Activated CD4-positive, alpha-beta T cell treated with anti-CD3 and anti-CD28 coated beads, Interleukin-2, amount 10 ng/mL, durations not matched to agents 24 days and 14 days (primary cell): ENCODE data around the gene GATA5. TPM values are rescaled to one million over a fixed set of nuclear protein-coding genes. Genes with fewer than 3 reads are reported as not detected.
"Not testable (repeated sequence)": the region's sequence is repeated elsewhere in the genome, so short reads cannot be mapped to it uniquely, and the experiment has no call there.

Experiments used
- DNase-seq: peaks from one replicate; pipeline ENCODE4 v3.0.0; 2022
- H3K27ac Mint-ChIP-seq: one replicate; pipeline ENCODE4 v1.8.0; 2022; ENCODE audit warnings: mild to moderate bottlenecking, mixed read lengths
- H3K27me3 Mint-ChIP-seq: one replicate; pipeline ENCODE4 v1.8.0; 2022; ENCODE audit warnings: mixed read lengths
- H3K36me3 Mint-ChIP-seq: one replicate; pipeline ENCODE4 v1.8.0; 2022; ENCODE audit warnings: low read depth, mild to moderate bottlenecking, mixed read lengths
- H3K4me1 Mint-ChIP-seq: one replicate; pipeline ENCODE4 v1.8.0; 2021; ENCODE audit warnings: mixed read lengths
- H3K4me3 Mint-ChIP-seq: one replicate; pipeline ENCODE4 v1.8.0; 2022; ENCODE audit warnings: mild to moderate bottlenecking, moderate library complexity, mixed read lengths
- H3K9me3 Mint-ChIP-seq: one replicate; pipeline ENCODE4 v1.8.0; 2021; ENCODE audit warnings: mixed read lengths
- intact Hi-C: fragments of 100-400 bp; cut with micrococcal nuclease; formaldehyde crosslinking; loops from one replicate; pipeline ENCODE4 v1.15.1; 2023
- total RNA-seq: library from RNA; stranded (reverse); gene quantifications from 2 replicates; pipeline ENCODE4 v1.2.3, GENCODE V29; 2022

The GATA5 gene
- total RNA-seq, 1 donor from 2014 or later = not detected

- peak overlapping the region; percentile 98 for H3K27ac Mint-ChIP-seq
- H3K27me3 Mint-ChIP-seq = no peaks in the 10 kb centered on the region
- H3K36me3 Mint-ChIP-seq = peaks cover 3% of the 10 kb centered on the region
- intact Hi-C loops = loop anchor here (1.0 to 5.0 kb wide), 7 partner anchors 102 to 307 kb away; partner anchors contain the start of genes ADRM1 and RPS21
- H3K9me3 Mint-ChIP-seq = peaks cover 10% of the 10 kb centered on the region
- peak overlapping the region; percentile 9 for H3K4me3 Mint-ChIP-seq
- DNase-seq = peak; percentile 94
- peaks cover 32% of the 10 kb centered on the region for H3K4me1 Mint-ChIP-seq
Measured at GRCh38 chr20:62500237-62500864, 24.6 kb upstream of the GATA5 start.

GRCh38 chr20:62499758-62500236 lies 24.0 kb upstream of the GATA5 start:
- no peak for DNase-seq
- Mint-ChIP-seq H3K27ac (peak overlapping the region; percentile 39), H3K4me3 (no peak overlapping the region), H3K4me1 (peaks cover 32% of the 10 kb centered on the region), H3K9me3 (peaks cover 10% of the 10 kb centered on the region), H3K36me3 (peaks cover 3% of the 10 kb centered on the region), H3K27me3 (no peaks in the 10 kb centered on the region)
- intact Hi-C loops = loop anchor here (1.0 to 5.0 kb wide), 7 partner anchors 103 to 308 kb away; partner anchors contain the start of genes ADRM1 and RPS21

- Mint-ChIP-seq H3K9me3 (peaks cover 3% of the 10 kb centered on the region), H3K4me3 (no peak overlapping the region), H3K4me1 (peaks cover 32% of the 10 kb centered on the region), H3K27ac (no peak overlapping the region), H3K36me3 (no peaks in the 10 kb centered on the region), H3K27me3 (no peaks in the 10 kb centered on the region)
- intact Hi-C loops = no loop called here
- DNase-seq = no peak
Measured at GRCh38 chr20:62498874-62499273, 23.1 kb upstream of the GATA5 start.

GRCh38 chr20:62496568-62497218 lies 20.9 kb upstream of the GATA5 start:
- H3K9me3 Mint-ChIP-seq = peaks cover 3% of the 10 kb centered on the region
- no peaks in the 10 kb centered on the region for H3K27me3 Mint-ChIP-seq
- intact Hi-C loops = no loop called here
- H3K36me3 Mint-ChIP-seq = no peaks in the 10 kb centered on the region
- peak; percentile 72 for DNase-seq
- no peak overlapping the region for H3K4me3 Mint-ChIP-seq
- peaks cover 19% of the 10 kb centered on the region for H3K4me1 Mint-ChIP-seq
- H3K27ac Mint-ChIP-seq = peak overlapping the region; percentile 62

- intact Hi-C loops = no loop called here
- peaks cover 12% of the 10 kb centered on the region for H3K4me1 Mint-ChIP-seq
- no peak for DNase-seq
- H3K36me3 Mint-ChIP-seq = no peaks in the 10 kb centered on the region
- H3K4me3 Mint-ChIP-seq = no peak overlapping the region
- no peak overlapping the region for H3K27ac Mint-ChIP-seq
- H3K27me3 Mint-ChIP-seq = no peaks in the 10 kb centered on the region
- peaks cover 3% of the 10 kb centered on the region for H3K9me3 Mint-ChIP-seq
Measured at GRCh38 chr20:62495749-62496567, 20.2 kb upstream of the GATA5 start.

- no peak overlapping the region for H3K4me3 Mint-ChIP-seq
- H3K27ac Mint-ChIP-seq = no peak overlapping the region
- H3K27me3 Mint-ChIP-seq = no peaks in the 10 kb centered on the region
- H3K9me3 Mint-ChIP-seq = peaks cover 3% of the 10 kb centered on the region
- no peaks in the 10 kb centered on the region for H3K36me3 Mint-ChIP-seq
- intact Hi-C loops = no loop called here
- peaks cover 5% of the 10 kb centered on the region for H3K4me1 Mint-ChIP-seq
- no peak for DNase-seq
Measured at GRCh38 chr20:62494980-62495748, 19.4 kb upstream of the GATA5 start.

- intact Hi-C loops = no loop called here
- no peak for DNase-seq
- peaks cover 3% of the 10 kb centered on the region for H3K9me3 Mint-ChIP-seq
Measured at GRCh38 chr20:62494537-62494936, 18.7 kb upstream of the GATA5 start.

GRCh38 chr20:62493886-62494285 lies 18.1 kb upstream of the GATA5 start:
- intact Hi-C loops = no loop called here
- no peak overlapping the region for H3K27ac Mint-ChIP-seq
- H3K27me3 Mint-ChIP-seq = no peaks in the 10 kb centered on the region

More at GRCh38 chr20:62494537-62494936, 18.7 kb upstream of the GATA5 start:
- Mint-ChIP-seq H3K4me3 (no peak overlapping the region), H3K27ac (no peak overlapping the region), H3K27me3 (no peaks in the 10 kb centered on the region), H3K36me3 (no peaks in the 10 kb centered on the region), H3K4me1 (peaks cover 3% of the 10 kb centered on the region)

GRCh38 chr20:62493253-62493885 lies 17.6 kb upstream of the GATA5 start:
- intact Hi-C loops = no loop called here
- H3K4me1 Mint-ChIP-seq = peaks cover 3% of the 10 kb centered on the region
- no peaks in the 10 kb centered on the region for H3K36me3 Mint-ChIP-seq
- no peak overlapping the region for H3K27ac Mint-ChIP-seq
- no peak overlapping the region for H3K4me3 Mint-ChIP-seq
- H3K27me3 Mint-ChIP-seq = peaks cover 3% of the 10 kb centered on the region
- peaks cover 3% of the 10 kb centered on the region for H3K9me3 Mint-ChIP-seq
- no peak for DNase-seq

More at GRCh38 chr20:62493886-62494285, 18.1 kb upstream of the GATA5 start:
- no peaks in the 10 kb centered on the region for H3K36me3 Mint-ChIP-seq
- H3K9me3 Mint-ChIP-seq = peaks cover 3% of the 10 kb centered on the region
- DNase-seq = no peak
- H3K4me1 Mint-ChIP-seq = peaks cover 3% of the 10 kb centered on the region
- no peak overlapping the region for H3K4me3 Mint-ChIP-seq

- intact Hi-C loops = no loop called here
- no peak for DNase-seq
- Mint-ChIP-seq H3K36me3 (no peaks in the 10 kb centered on the region), H3K9me3 (peaks cover 3% of the 10 kb centered on the region), H3K27me3 (peaks cover 6% of the 10 kb centered on the region), H3K27ac (no peak overlapping the region), H3K4me1 (peaks cover 3% of the 10 kb centered on the region), H3K4me3 (no peak overlapping the region)
Measured at GRCh38 chr20:62492711-62493110, 16.9 kb upstream of the GATA5 start.

- H3K4me3 Mint-ChIP-seq, intact Hi-C loops, H3K9me3 Mint-ChIP-seq, H3K36me3 Mint-ChIP-seq, H3K27ac Mint-ChIP-seq, H3K4me1 Mint-ChIP-seq, DNase-seq: not testable (repeated sequence)
- H3K27me3 Mint-ChIP-seq = peaks cover 19% of the 10 kb centered on the region
Measured at GRCh38 chr20:62490783-62491182, 15.0 kb upstream of the GATA5 start.

GRCh38 chr20:62489932-62490263 lies 14.1 kb upstream of the GATA5 start:
- H3K36me3 Mint-ChIP-seq = no peaks in the 10 kb centered on the region
- no peaks in the 10 kb centered on the region for H3K4me1 Mint-ChIP-seq
- H3K4me3 Mint-ChIP-seq = no peak overlapping the region
- H3K27ac Mint-ChIP-seq = no peak overlapping the region
- no peak for DNase-seq
- H3K9me3 Mint-ChIP-seq = no peaks in the 10 kb centered on the region
- peaks cover 24% of the 10 kb centered on the region for H3K27me3 Mint-ChIP-seq
- intact Hi-C loops = no loop called here
